Dermis blood vessel endothelial cell (primary cell): ENCODE measurements around the gene CENPU. TPM values are rescaled to one million over a fixed set of nuclear protein-coding genes. Genes with fewer than 3 reads are reported as not detected.

Experiments
- DNase-seq: peaks from one replicate; pipeline ENCODE4 v3.0.0; 2010
- total RNA-seq: library from RNA; depleted of rRNA; stranded (reverse); fragments of >200 nt; gene quantifications from 2 replicates; pipeline ENCODE4 v1.2.3, GENCODE V29; 2014

CENPU gene
- total RNA-seq, 1 donor from 2014 or later, result 8.5 TPM

GRCh38 chr4:184705692-184706091, 28.2 kb downstream of the CENPU start:
- no peak for DNase-seq

- no peak for DNase-seq
These were observed 31.8 kb downstream of the CENPU start for GRCh38 chr4:184702114-184702513.

- DNase-seq, result no peak
These were observed 34.0 kb downstream of the CENPU start for GRCh38 chr4:184699941-184700340.

GRCh38 chr4:184697956-184698355, 35.9 kb downstream of the CENPU start:
- no peak for DNase-seq

GRCh38 chr4:184695178-184695896, 38.6 kb downstream of the CENPU start:
- DNase-seq, result no peak

- no peak for DNase-seq
These were observed 39.4 kb downstream of the CENPU start for GRCh38 chr4:184694412-184694956.

- no peak for DNase-seq
These were observed 40.8 kb downstream of the CENPU start for GRCh38 chr4:184693056-184693455.

- no peak for DNase-seq
These were observed 44.2 kb downstream of the CENPU start for GRCh38 chr4:184689681-184690080.

GRCh38 chr4:184688447-184688846, 45.4 kb downstream of the CENPU start:
- DNase-seq, result peak; percentile 96

- DNase-seq, result no peak
These were observed 45.9 kb downstream of the CENPU start for GRCh38 chr4:184688005-184688404.

GRCh38 chr4:184684491-184685189, 49.3 kb downstream of the CENPU start:
- DNase-seq, result no peak

GRCh38 chr4:184681916-184682315, 52.0 kb downstream of the CENPU start:
- no peak for DNase-seq

- DNase-seq, result no peak
These were observed 53.2 kb downstream of the CENPU start for GRCh38 chr4:184680698-184681097.

- DNase-seq, result no peak
These were observed 57.9 kb downstream of the CENPU start for GRCh38 chr4:184675821-184676492.

- DNase-seq, result no peak
These were observed 58.9 kb downstream of the CENPU start for GRCh38 chr4:184675018-184675417.

GRCh38 chr4:184674011-184674410, 59.9 kb downstream of the CENPU start:
- DNase-seq, result no peak

- DNase-seq, result no peak
These were observed 61.2 kb downstream of the CENPU start for GRCh38 chr4:184672741-184673140.

GRCh38 chr4:184671101-184671500, 62.8 kb downstream of the CENPU start:
- DNase-seq, result no peak

GRCh38 chr4:184669251-184669650, 64.6 kb downstream of the CENPU start:
- no peak for DNase-seq

GRCh38 chr4:184668511-184669114, 65.3 kb downstream of the CENPU start:
- DNase-seq, result peak; percentile 58

- no peak for DNase-seq
These were observed 65.8 kb downstream of the CENPU start for GRCh38 chr4:184668096-184668495.

- DNase-seq, result no peak
These were observed 67.2 kb downstream of the CENPU start for GRCh38 chr4:184666670-184667069.
